Measurements from ENCODE around the gene PITX1.
"Not testable (repeated sequence)": the region's sequence is repeated elsewhere in the genome, so short reads cannot be mapped to it uniquely, and the experiment has no call there.

PITX1 gene

DNA sequence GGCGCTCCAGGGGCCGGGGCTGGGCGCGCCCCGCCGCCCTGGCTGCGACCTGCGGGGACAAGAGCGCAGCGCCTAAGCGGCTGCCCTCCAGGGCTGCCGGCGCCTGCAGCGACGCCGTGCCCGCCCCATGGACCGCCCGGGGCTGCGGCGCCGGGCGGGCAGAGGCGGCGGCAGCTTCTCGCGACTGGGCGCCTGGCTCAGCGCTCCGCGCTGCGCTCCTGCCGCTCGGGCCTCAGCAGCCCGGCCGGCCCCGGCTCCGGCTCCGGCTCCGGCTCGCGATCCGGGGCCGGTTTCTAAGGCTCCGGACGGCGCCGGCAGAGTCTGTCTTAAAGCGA lies at the start of gene PITX1:
PITX1 (minus strand) TSS at position 328 of the 335 bp plus-strand sequence. CDS start 347 bp downstream, outside the sequence.
- no peak for DNase-seq

GRCh38 chr5:135083334-135083733 lies 49.3 kb upstream of the PITX1 start:
- DNase-seq = not testable (repeated sequence)

GRCh38 chr5:135081240-135081639 lies 47.2 kb upstream of the PITX1 start:
- DNase-seq = no peak

DNA sequence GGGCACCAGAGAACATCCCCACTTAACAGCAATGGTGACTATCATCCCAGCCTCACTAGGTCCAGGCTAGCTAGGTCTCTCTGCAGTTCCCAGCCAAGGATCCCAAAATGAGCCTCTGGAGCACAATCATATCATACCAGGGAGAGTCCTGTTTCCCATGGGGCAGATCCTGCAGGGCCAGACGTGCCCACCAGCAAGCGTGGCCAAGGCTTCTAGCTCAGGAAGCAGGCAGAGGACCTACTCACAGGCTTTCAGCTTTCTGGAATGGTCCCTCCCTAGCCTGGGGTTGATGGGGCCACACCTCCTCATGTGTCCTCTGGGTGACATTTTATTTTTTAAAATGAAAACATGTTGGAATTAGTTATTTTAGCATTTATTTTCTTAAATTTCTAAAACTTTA lies 45.7 kb upstream of the PITX1 start:
- DNase-seq = no peak

GRCh38 chr5:135079099-135079681 lies 45.2 kb upstream of the PITX1 start:
- no peak for DNase-seq

- no peak for DNase-seq
Measured at GRCh38 chr5:135076801-135077200, 42.8 kb upstream of the PITX1 start.

GRCh38 chr5:135076051-135076491 lies 42.0 kb upstream of the PITX1 start:
- DNase-seq = no peak

- DNase-seq = no peak
Measured at GRCh38 chr5:135075621-135076020, 41.6 kb upstream of the PITX1 start.

- no peak for DNase-seq
Measured at GRCh38 chr5:135073761-135074345, 39.8 kb upstream of the PITX1 start.

- no peak for DNase-seq
Measured at GRCh38 chr5:135072387-135073281, 38.6 kb upstream of the PITX1 start.

- no peak for DNase-seq
Measured at GRCh38 chr5:135071311-135071710, 37.3 kb upstream of the PITX1 start.

- DNase-seq = no peak
Measured at GRCh38 chr5:135069895-135070657, 36.0 kb upstream of the PITX1 start.

DNA sequence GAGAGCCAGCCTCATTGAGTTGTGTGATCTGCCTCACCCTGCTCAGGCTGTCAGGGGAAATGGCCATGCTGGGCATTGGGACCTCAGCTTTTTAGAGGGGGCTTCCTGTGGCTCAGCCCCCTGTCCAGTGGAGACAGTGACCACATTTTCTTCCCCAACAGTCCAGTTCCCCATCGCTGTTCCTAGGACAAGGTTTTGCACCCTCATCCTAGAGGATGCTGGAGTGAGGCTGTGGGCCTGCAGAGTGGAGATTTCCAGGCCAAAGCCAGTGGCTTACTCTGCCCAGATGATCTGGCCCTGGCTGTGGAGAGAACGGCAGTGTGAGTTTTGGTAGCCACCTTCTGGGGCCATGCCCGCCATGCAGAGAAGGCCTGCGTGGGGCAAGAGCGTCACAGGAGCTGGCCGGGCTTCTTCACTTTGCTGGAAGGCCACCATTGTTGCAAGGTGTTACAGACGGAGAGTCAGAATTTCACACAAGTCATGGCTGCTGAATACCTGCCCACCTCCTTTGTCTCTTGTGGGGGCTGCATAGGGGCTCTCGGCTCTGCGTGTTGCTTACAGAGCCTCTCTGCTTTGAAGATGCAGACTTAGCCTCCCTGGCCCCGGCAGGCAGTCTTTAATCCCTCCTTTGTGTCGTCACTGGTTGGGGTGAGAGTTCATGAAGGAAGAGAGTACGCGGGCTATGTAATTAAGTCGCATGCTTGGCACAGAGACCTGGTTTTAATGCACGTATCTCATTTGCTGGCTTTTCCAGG lies 35.2 kb upstream of the PITX1 start:
- no peak for DNase-seq

- no peak for DNase-seq
Measured at GRCh38 chr5:135067587-135067986, 33.6 kb upstream of the PITX1 start.

DNA sequence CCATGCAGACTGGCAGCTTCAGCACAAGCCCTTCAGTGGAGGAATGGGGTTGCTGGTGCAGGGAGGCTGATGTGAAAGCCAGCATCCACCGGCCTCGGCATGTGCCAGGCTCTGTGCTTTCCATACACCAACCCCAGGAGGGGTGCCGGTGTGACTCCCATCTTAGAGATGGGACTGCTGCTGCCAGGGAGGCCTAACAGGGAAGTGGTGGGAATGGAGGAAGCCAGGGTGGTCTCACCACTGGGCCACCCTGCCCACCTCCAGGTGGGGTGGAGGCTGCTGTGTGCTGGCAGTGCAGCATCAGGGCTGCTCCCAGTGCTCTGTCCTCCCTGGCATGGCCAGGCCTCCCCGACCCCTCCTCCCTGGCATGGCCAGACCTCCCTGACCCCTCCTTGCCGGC lies 32.8 kb upstream of the PITX1 start:
- DNase-seq = no peak

DNA sequence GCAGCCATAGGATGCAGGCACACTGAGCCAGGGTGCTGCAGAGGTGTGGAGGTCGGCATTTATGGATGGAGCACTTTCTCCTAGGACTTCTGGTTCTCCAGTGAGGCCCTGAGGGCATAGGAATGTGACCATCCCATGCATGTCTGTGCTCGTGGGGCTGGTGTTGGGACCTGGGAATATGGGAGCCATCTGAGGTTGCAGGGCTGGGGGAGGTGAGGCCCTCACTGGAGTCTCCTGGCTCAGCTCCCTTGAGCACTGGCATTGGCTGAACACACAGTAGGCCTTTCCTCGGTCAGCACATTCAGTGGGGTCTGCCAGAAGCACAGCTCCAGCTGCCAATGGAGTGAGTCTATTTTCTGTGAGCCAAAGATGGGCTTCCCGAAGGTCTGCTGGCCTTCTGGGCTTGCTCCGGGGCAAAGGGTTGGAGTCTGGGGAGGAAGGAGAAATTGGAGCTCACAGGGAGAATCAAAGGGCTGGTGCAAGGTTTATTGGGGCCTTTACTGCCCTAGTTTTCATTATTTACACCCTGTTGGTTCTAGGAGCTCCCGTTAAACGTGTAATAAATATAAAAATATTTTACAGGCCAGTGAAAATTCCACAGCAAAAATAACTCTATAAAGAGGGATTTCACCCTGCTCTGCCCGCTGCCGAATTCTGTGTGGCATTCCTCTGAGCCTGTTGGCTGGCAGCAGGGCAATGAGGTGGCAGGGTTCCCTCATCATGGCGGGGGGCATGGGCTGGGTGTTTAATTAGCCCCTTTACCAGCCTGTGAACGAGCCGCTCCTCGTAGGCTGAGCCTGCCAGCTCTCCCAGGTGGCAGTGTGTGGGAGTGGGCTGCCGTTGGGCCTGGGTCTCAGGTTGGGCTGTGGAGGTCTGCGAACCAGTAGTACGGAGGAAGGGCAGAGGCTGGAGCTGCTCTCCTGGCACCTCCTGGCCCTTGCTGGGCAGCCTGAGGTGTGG lies 31.6 kb upstream of the PITX1 start:
- DNase-seq = no peak

DNA sequence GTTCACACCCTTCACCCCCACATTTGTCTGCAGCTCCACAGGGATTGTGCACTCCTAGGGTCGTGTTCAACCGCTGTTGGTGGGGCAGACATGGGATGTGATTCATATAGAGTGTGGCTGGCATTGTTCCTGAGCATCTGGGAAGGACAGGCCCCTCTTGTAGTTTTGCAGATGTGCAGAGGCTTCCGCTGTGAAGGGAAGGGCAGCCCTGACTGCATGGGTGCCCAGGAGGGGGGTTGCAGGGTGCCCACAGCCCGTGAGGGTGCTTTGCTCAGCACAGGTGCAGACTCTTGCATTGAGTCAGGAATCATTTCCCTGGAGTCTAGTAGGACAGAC lies 30.2 kb upstream of the PITX1 start:
- no peak for DNase-seq

GRCh38 chr5:135063511-135064234 lies 29.6 kb upstream of the PITX1 start:
- no peak for DNase-seq

GRCh38 chr5:135063056-135063445 lies 29.0 kb upstream of the PITX1 start:
- DNase-seq = no peak

- no peak for DNase-seq
Measured at GRCh38 chr5:135062216-135063055, 28.4 kb upstream of the PITX1 start.
